Large intestine (tissue), 3 donors: ENCODE data around the gene ST6GALNAC4. TPM values are rescaled to one million over a fixed set of nuclear protein-coding genes. Genes with fewer than 3 reads are reported as not detected.

ENCODE experiments used
- DNase-seq, 2 donors: peaks; one replicate each; pipeline versions ENCODE4 v3.0.0 to v3.0.0-alpha.2; 2013
- H3K27ac ChIP-seq: one replicate; pipeline ENCODE4 v1.5.1; 2013; ENCODE audit warnings: low read length
- H3K27me3 ChIP-seq: 2 replicates; pipeline ENCODE4 v1.6.1; 2013; ENCODE audit warnings: low read length; ENCODE audit not compliant: control insufficient read depth, insufficient read depth
- H3K36me3 ChIP-seq: 2 replicates; pipeline ENCODE4 v1.6.1; 2013; ENCODE audit warnings: low read length; ENCODE audit not compliant: control insufficient read depth, insufficient read depth
- H3K4me1 ChIP-seq: one replicate; pipeline ENCODE4 v1.6.1; 2013; ENCODE audit warnings: low read length; ENCODE audit not compliant: control insufficient read depth, insufficient read depth
- H3K4me3 ChIP-seq: one replicate; pipeline ENCODE4 v1.5.1; 2013; ENCODE audit warnings: low read length
- H3K9me3 ChIP-seq: one replicate; pipeline ENCODE4 v1.6.1; 2013; ENCODE audit warnings: mild to moderate bottlenecking, low read depth, low read length, moderate library complexity; ENCODE audit not compliant: control insufficient read depth
- WGBS: methylation state at CpG from one replicate; pipeline ENCODE4 v1.1.5; 2013; ENCODE audit warnings: low lambda C conversion rate; ENCODE audit not compliant: insufficient coverage; 5-methylcytosine and 5-hydroxymethylcytosine counted together
- polyA plus RNA-seq: library from polyadenylated mRNA; unstranded; fragments of 120-200 nt; gene quantifications from one replicate; pipeline ENCODE4 v1.2.1, GENCODE V29; 2013

Gene ST6GALNAC4
- polyA plus RNA-seq, 1 donor = 10.4 TPM

DNA sequence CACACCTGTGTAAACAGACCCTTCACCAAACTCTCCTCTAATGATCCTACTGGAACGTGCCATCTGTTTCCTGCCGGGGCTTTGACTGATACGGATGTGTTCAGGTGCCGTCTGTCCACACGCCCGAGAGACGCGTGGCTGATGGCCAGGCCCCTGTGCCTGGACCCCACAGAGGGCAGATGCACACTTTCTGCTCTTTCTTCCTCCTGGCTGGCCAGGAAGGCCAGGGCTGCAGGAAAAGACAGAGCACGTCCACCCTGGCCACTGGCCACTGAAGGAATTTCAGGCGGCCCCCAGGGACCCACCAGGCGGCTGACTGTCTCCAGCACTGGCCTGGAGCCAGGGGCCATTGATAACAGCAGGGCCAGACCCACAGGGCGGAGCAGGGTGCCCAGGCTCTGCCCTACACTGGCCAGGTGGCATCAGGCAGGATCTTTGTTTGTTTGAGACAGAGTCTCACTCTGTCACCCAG, 58.8 kb downstream of the ST6GALNAC4 start:
- H3K9me3 ChIP-seq = no peaks in the 10 kb centered on the region
- no peaks in the 10 kb centered on the region for H3K27me3 ChIP-seq
- H3K36me3 ChIP-seq = no peaks in the 10 kb centered on the region
- DNase-seq = peak in 1 of 2 donors; percentile 40
- no peak overlapping the region for H3K27ac ChIP-seq
- peaks cover 4% of the 10 kb centered on the region for H3K4me1 ChIP-seq
- H3K4me3 ChIP-seq = no peak overlapping the region
- WGBS = no CpG with 5 or more reads among the region's 12 CpGs

Other genes with a start within 250 kb of the ST6GALNAC4 start
- gene CFAP157, start 210.1 kb downstream of the ST6GALNAC4 start, polyA plus RNA-seq = 0.84 TPM
- 9.3 TPM for gene PTRH1, start 201.4 kb downstream of the ST6GALNAC4 start, polyA plus RNA-seq
- 0.03 TPM for gene TTC16, start 201.0 kb downstream of the ST6GALNAC4 start, polyA plus RNA-seq
- 16.5 TPM for gene TOR2A, start 181.7 kb downstream of the ST6GALNAC4 start, polyA plus RNA-seq
- 7.4 TPM for gene SH2D3C, start 138.4 kb downstream of the ST6GALNAC4 start, polyA plus RNA-seq
- 57.4 TPM for gene CDK9, start 131.0 kb downstream of the ST6GALNAC4 start, polyA plus RNA-seq
- 33.5 TPM for gene FPGS, start 114.2 kb downstream of the ST6GALNAC4 start, polyA plus RNA-seq
- 21.6 TPM for gene ENG, start 62.4 kb downstream of the ST6GALNAC4 start, polyA plus RNA-seq
- 20.6 TPM for gene AK1, start 39.4 kb downstream of the ST6GALNAC4 start, polyA plus RNA-seq
- gene ST6GALNAC6, start 17.4 kb downstream of the ST6GALNAC4 start, polyA plus RNA-seq = 14.4 TPM
- gene PIP5KL1, start 13.7 kb upstream of the ST6GALNAC4 start, polyA plus RNA-seq = 0.79 TPM
- 33.2 TPM for gene DPM2, start 20.8 kb upstream of the ST6GALNAC4 start, polyA plus RNA-seq
- 55.2 TPM for gene EEIG1, start 63.9 kb upstream of the ST6GALNAC4 start, polyA plus RNA-seq
- 7.9 TPM for gene NAIF1, start 150.3 kb upstream of the ST6GALNAC4 start, polyA plus RNA-seq
- 19.4 TPM for gene SLC25A25, start 151.2 kb upstream of the ST6GALNAC4 start, polyA plus RNA-seq
- 59.1 TPM for gene PTGES2, start 210.7 kb upstream of the ST6GALNAC4 start, polyA plus RNA-seq
- 0.93 TPM for gene LCN2, start 232.4 kb upstream of the ST6GALNAC4 start, polyA plus RNA-seq
- 39.7 TPM for gene BBLN, start 243.2 kb upstream of the ST6GALNAC4 start, polyA plus RNA-seq